Mesothelial cell of epicardium (in vitro differentiated cells): Measurements from ENCODE around the gene NEK6. TPM values are rescaled to one million over a fixed set of nuclear protein-coding genes. Genes with fewer than 3 reads are reported as not detected.
A peak's percentile ranks its signal among the peaks of the same experiment; 100 is the strongest.

Experiments
- DNase-seq, 2 experiments: peaks; one replicate each; pipeline ENCODE4 v3.0.0; 2021; ENCODE audit warnings: low spot score in 2 of 2; ENCODE audit not compliant: unreplicated experiment in 2 of 2
- H3K27ac Mint-ChIP-seq: 2 replicates; pipeline ENCODE4 v1.8.0; 2021; ENCODE audit warnings: mixed read lengths
- H3K27me3 Mint-ChIP-seq: 2 replicates; pipeline ENCODE4 v1.8.0; 2021; ENCODE audit warnings: low read depth, mixed read lengths
- H3K36me3 Mint-ChIP-seq: 2 replicates; pipeline ENCODE4 v1.8.0; 2021; ENCODE audit warnings: mixed read lengths
- H3K4me1 Mint-ChIP-seq: 2 replicates; pipeline ENCODE4 v1.8.0; 2021; ENCODE audit warnings: mixed read lengths
- H3K4me3 Mint-ChIP-seq: 2 replicates; pipeline ENCODE4 v1.8.0; 2021; ENCODE audit warnings: mild to moderate bottlenecking, moderate library complexity, mixed read lengths
- H3K9me3 Mint-ChIP-seq: 2 replicates; pipeline ENCODE4 v1.8.0; 2021; ENCODE audit warnings: mixed read lengths
- CTCF ChIP-seq: fragments of 200-600 bp; sonication (generic); IDR thresholded peaks from one replicate; pipeline ENCODE4 v1.5.0; 2021; ENCODE audit warnings: antibody characterized with exemption; ENCODE audit not compliant: unreplicated experiment
- total RNA-seq: library from RNA; stranded (reverse); gene quantifications from 3 replicates; pipeline ENCODE4 v1.2.1, GENCODE V29; 2021

Gene NEK6
- total RNA-seq, 1 donor from 2014 or later, result 42.9 TPM

GRCh38 chr9:124315882-124316281, 58.1 kb downstream of the NEK6 start:
- DNase-seq, result no peak
- Mint-ChIP-seq H3K9me3 (peaks cover 7% of the 10 kb centered on the region), H3K27ac (no peak overlapping the region), H3K27me3 (no peaks in the 10 kb centered on the region), H3K4me1 (no peaks in the 10 kb centered on the region), H3K36me3 (peaks cover 18% of the 10 kb centered on the region), H3K4me3 (no peak overlapping the region)
- no peak for TF ChIP-seq CTCF

DNA sequence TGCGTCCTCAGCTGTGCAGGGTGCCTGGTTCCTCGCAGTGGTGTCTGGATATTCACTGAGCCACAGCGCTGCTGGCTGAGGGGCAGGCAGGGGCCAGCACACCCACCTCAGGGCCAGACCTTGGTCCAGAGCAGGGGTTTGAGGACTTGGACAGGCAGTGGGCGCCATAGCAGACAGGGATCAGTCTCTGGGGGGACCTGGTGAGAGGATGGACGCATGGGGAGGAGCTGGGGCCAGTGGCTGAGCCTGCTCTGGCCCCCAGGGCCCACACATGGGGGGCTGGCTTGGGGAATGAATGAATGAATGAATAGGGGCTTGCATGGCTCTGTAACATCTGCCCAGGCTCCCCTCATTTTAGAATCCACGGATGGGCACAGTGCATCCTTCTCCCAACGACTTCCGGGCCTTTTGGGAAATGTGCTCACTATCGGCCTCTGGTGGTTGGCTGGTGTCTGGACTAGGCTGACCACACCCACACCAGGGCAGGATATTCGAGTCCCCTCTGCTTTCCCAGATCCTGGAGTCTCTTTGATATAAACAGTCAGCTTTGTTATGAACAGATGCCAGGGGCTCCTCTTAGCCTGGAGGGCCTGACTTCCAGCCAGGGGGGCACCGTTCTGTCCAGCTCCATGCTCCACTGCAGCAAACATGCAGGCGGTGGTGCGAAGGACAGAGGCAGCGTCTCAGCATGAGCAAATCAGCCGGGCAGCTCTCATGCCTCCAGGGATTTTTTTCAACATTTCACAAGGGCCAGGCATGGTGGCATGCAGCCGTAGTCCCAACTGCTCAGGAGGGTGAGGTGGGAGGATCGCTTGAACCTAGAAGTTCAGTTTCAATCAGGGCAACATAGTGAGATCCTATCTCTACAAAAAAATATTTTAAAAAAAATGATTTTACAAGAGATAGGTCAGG, 62.6 kb downstream of the NEK6 start:
- Mint-ChIP-seq H3K27ac (no peak overlapping the region), H3K36me3 (peaks cover 18% of the 10 kb centered on the region), H3K9me3 (peaks cover 7% of the 10 kb centered on the region), H3K27me3 (no peaks in the 10 kb centered on the region), H3K4me1 (no peaks in the 10 kb centered on the region), H3K4me3 (no peak overlapping the region)
- peak; percentile 76 for TF ChIP-seq CTCF
- peak in 1 of 2 experiments; percentile 69 for DNase-seq

DNA sequence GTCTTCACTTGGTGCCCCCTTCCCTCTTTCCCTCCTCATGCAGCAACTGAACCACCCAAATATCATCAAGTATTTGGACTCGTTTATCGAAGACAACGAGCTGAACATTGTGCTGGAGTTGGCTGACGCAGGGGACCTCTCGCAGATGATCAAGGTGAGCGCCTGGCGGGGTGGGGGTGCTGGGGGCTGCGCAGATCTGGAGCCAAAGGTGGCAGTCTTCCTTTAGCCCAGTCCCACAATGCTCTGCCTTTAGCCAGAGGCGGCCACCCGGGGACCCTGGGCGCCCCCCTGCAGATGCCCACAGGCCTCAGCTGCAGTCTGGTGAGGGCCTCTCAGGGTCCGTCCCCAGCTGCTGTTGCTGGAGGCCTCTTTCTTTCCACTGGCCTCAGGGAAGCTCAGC, 63.7 kb downstream of the NEK6 start:
- no peak for TF ChIP-seq CTCF
- H3K9me3 Mint-ChIP-seq, result peaks cover 7% of the 10 kb centered on the region
- no peak for DNase-seq
- no peak overlapping the region for H3K27ac Mint-ChIP-seq
- H3K36me3 Mint-ChIP-seq, result peaks cover 18% of the 10 kb centered on the region
- H3K4me1 Mint-ChIP-seq, result no peaks in the 10 kb centered on the region
- H3K4me3 Mint-ChIP-seq, result no peak overlapping the region
- H3K27me3 Mint-ChIP-seq, result no peaks in the 10 kb centered on the region

DNA sequence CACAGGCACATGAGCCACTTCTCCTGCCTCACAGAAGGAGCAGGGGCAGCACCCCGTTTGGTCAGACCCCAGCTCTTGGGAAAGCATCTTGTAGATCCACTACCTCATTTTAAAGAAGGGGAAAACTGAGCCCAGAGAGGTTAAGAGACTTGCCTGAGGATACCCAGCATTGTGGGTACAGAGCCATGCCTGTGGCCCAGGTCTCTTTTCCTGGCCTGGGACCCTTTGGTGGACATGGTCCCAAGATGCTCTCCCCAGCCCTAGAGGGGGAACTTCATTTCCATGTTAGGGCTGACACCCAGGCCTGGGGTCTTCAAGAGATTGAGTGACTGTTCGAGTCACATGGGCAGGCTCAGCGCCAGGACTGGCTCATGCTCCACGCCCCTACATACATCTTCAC, 64.2 kb downstream of the NEK6 start:
- Mint-ChIP-seq H3K4me3 (no peak overlapping the region), H3K27me3 (no peaks in the 10 kb centered on the region), H3K9me3 (peaks cover 7% of the 10 kb centered on the region), H3K36me3 (peaks cover 17% of the 10 kb centered on the region), H3K27ac (no peak overlapping the region), H3K4me1 (no peaks in the 10 kb centered on the region)
- DNase-seq, result no peak
- TF ChIP-seq CTCF, result no peak

GRCh38 chr9:124322618-124323432, 65.1 kb downstream of the NEK6 start:
- no peak overlapping the region for H3K4me3 Mint-ChIP-seq

More at GRCh38 chr9:124322618-124323432, 65.1 kb downstream of the NEK6 start:
- Mint-ChIP-seq H3K9me3 (peaks cover 7% of the 10 kb centered on the region), H3K36me3 (peaks cover 11% of the 10 kb centered on the region), H3K4me1 (no peaks in the 10 kb centered on the region), H3K27ac (no peak overlapping the region), H3K27me3 (no peaks in the 10 kb centered on the region)
- TF ChIP-seq CTCF, result no peak
- DNase-seq, result no peak
